Suppressor macrophage treated with lipopolysaccharide for 4 hours (primary cell): ENCODE measurements around the gene CHKB.
"Not testable (repeated sequence)": the region's sequence is repeated elsewhere in the genome, so short reads cannot be mapped to it uniquely, and the experiment has no call there.

Experiments
- DNase-seq: peaks from one replicate; pipeline ENCODE4 v3.0.0-alpha.2; 2020

CHKB gene

DNA sequence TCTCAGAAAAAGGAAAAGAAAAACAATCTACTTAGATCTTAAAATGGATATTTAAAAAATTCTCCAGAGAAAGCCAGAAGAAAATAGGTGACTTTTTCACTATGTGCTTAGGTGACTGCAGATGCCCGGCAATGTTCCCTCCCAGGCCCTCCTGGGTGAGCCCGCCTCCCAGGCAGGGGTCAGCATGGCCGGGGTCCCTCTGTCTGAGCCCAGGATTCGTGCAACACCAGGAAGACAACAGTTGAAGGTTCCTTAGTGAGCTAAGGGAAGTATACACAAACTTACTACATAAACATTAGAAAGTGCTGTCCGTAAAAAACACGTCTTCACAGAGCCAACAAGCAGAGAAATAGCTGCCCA lies 29.5 kb upstream of the CHKB start:
- no peak for DNase-seq

DNA sequence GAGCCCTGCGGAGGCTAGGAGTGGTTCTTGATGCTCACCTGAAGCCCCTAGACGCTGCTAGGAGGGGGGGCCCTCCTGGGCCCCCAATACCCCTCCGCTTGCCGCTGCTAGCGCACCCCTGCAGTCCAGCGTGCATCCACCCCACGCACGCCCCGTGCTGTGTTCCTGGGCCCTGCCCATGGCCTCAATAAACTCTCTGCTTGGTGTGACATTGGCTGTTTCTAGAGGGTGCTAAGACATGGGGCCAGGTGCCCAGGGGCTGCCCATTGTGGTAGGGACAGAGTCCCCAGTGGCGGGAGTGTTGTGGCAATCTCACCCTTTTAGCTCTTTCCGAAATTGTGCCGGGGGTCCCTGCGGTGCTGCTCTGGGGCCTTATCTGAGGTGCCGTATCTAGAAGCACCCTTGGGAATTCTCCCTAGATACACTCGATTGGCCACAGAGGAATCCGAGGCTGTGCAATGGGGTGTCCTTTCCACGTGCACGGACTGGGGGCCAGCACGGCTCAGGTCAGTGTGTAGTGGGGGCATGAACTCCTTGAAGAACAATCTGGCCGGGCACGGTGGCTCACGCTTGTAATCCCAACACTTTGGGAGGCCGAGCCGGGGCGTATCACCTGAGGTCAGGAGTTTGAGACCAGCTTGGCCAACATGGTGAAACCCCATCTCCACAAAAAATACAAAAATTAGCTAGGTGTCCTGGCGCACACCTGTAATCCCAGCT lies 28.9 kb upstream of the CHKB start:
- no peak for DNase-seq

DNA sequence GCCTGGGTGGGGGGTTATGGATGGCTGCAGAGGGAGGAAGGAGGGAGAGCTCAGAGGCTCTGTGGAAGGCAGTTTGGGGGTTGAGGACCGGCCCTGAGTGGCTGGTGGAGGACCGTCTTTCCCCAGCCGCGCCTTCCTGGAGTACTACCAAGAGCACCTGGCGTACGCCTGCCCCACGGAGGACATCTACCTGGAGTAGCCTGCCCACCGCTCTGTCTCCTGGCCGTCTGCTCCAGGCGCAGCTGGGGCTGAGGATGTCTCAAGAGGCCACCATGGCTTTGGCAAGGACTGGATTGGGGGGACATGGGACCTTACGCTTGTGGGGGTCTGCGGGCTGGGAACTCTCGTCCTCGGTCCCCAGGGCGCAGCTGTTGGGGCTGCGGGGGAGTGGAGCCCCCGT lies 27.9 kb upstream of the CHKB start:
- no peak for DNase-seq

GRCh38 chr22:50610041-50610451 lies 27.4 kb upstream of the CHKB start:
- no peak for DNase-seq

- DNase-seq = no peak
Observed at GRCh38 chr22:50609599-50609998, 26.9 kb upstream of the CHKB start.

GRCh38 chr22:50608996-50609395 lies 26.3 kb upstream of the CHKB start:
- DNase-seq = no peak

GRCh38 chr22:50608058-50608840 lies 25.6 kb upstream of the CHKB start:
- not testable (repeated sequence) for DNase-seq

DNA sequence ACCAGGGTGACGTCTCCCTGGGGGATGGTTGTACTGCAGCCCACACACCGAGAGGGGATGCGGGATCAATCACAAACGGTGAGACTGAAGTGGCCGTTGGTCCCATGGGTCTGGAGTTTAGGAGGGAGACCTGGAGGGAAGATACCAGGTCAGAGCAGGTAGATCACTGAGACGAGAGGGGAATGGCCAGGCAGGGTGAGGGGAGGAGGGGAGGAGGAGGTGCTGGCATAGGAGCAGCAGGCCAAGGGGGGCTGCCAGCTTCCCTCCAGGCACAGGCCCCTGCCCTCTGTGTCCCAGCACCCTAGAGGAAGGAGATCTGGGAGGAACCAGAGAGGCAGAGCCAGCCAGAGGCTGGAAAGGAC lies 25.0 kb upstream of the CHKB start:
- no peak for DNase-seq

- DNase-seq = no peak
Observed at GRCh38 chr22:50606946-50607658, 24.5 kb upstream of the CHKB start.

DNA sequence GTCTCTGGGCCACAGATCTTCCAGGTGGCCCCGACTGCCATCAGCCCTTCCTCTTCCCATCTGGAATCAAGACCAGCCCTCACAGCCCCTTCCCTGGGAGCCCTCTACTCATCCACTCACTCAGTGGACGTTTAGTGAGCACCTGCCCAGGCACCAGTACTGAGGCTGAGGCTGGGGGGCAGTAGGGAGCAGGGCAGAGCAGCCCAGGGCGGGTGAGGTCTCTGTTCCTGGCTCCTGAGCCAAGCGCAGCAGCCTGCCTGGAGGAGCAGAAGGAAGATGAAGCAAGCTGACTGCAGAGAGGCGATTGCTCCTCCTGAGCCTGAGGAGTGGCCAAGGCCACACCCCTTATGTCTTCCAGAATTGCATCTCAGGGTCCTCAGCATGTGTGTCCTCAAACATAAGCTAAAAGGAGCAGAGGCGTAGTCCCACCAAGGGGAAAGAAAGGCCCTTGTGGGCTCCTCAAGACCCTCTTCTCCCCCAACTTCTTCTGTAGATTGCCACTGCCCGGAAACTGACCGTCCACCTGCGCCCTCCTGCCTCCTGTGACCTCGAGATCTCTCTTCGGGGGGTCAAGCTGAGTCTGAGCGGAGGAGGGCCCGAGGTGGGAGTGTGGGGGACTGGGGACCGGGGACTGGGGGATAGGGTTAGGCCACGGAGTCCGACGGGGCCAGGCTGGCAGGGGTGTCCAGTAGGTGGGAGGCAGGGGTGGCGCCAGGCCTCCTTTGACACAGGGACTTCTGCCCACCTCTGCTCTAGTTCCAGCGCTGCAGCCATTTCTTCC lies 23.7 kb upstream of the CHKB start:
- DNase-seq = no peak

GRCh38 chr22:50605613-50606074 lies 23.0 kb upstream of the CHKB start:
- DNase-seq = no peak

DNA sequence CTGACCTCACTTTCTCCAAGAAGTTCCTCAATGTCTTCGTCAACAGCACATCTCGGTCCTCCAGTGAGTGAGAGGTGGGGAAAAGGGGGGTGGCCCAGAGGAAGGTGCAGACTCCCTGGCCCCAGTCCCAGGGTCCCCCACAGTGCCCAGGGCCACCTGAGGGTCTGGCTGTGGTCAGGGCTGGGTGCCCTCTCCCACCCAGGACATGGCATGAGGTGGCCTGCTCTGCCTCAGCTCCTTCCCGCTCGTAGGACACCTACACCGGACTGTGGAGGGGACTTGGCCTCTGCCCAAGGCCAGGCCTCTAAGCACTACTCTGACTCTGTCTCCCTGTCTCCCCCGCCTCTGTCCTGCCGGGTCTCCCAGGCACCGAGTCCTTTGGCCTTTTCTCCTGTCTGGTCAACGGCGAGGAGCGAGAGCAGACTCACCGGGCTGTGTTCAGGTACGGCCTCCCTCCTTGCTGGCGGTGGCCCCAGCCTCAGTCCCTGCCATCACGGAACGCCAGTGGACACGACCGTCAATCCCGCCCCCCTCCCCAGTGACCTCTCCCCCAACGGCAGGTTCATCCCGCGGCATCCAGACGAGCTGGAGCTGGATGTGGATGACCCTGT lies 22.5 kb upstream of the CHKB start:
- no peak for DNase-seq

- DNase-seq = no peak
Observed at GRCh38 chr22:50604256-50605001, 21.8 kb upstream of the CHKB start.

DNA sequence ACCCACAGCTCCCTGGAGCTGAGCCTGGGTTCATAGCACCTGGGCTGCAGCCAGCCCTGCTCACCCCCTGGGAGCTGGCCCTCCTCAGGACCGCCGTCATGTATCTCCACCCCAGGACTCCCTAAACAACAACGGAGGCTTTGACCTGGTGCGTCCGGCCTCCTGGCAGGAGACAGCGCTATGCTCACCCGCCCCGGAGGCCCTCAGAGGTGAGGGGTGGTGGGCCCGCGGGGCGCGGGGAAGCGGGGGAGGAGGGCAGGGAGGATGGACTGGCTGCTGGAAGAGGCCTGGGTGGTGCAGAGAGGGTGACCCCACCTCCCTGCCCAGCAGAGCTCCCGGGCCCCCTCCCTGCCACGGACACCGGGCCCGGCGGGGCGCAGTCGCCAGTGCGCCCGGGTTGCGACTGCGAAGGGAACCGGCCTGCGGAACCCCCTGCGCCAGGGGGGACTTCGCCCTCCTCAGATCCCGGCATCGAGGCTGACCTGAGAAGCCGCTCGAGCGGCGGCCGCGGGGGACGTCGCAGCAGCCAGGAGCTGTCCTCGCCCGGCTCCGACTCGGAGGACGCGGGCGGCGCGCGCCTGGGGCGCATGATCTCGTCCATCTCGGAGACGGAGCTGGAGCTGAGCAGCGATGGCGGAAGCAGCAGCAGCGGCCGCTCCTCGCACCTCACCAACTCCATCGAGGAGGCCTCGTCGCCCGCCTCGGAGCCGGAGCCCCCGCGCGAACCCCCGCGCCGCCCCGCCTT lies 21.0 kb upstream of the CHKB start:
- DNase-seq = no peak

- DNase-seq = no peak
Observed at GRCh38 chr22:50602338-50602700, 19.7 kb upstream of the CHKB start.

DNA sequence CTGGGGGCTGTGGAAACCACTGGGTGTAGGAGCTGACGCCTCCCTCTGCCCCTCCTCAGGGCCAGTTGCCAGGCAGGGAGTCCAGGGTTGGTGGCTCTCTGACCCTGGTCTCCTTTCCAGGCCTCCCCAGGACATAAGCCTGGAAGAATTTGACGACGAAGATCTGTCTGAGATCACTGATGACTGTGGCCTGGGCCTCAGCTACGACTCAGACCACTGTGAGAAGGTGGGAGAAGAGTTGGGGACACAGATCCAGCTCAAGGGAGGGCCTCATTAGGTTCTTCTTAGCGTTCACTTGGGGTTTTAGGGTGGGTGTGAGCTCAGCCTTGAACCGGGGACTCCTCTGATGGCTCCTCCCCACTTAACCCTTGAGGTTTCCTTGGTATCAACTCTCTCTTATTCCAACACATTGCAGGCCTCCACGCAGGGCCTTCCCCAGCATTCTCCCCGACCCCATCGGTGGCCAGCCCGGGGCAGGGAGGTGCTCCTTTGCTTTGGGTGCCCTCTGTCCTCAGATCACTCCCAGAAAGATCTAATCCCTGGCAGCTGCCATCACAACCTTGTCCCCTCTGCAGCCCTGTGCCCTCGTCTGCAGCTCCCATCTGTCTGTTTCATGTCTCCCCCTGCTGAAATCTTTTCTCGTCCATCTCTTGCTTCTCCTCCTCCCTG lies 19.2 kb upstream of the CHKB start:
- DNase-seq = no peak

GRCh38 chr22:50600967-50601668 lies 18.5 kb upstream of the CHKB start:
- no peak for DNase-seq

- no peak for DNase-seq
Observed at GRCh38 chr22:50600538-50600937, 17.9 kb upstream of the CHKB start, which contains the start of gene MAPK8IP2. MAPK8IP2 (plus strand) TSS chr22:50600793; CDS start chr22:50600819, 26 bp downstream.

- peak; percentile 29 for DNase-seq
Observed at GRCh38 chr22:50599816-50600455, 17.3 kb upstream of the CHKB start.
